GM13976 (cell line): ENCODE results near the gene WNK2.

Experiments
- DNase-seq: peaks from one replicate; pipeline ENCODE4 v3.0.0; 2012; ENCODE audit warnings: low spot score
- in situ Hi-C: fragments of 300-500 bp; cut with MboI; formaldehyde crosslinking; loops from one replicate; pipeline ENCODE4 v1.12.0; 2022; ENCODE audit warnings: low sequenced_read_pairs, mixed read lengths, inconsistent platforms; ENCODE audit not compliant: unreplicated experiment
- TF ChIP-seq, protein P1 (sequence below): IDR thresholded peaks from 2 replicates; pipeline ENCODE4 v1.5.1; 2012; ENCODE audit warnings: borderline replicate concordance, mild to moderate bottlenecking; ENCODE audit not compliant: insufficient read depth; ENCODE audit errors: extremely low read depth, missing control alignments, control extremely low read depth

The WNK2 gene

DNA sequence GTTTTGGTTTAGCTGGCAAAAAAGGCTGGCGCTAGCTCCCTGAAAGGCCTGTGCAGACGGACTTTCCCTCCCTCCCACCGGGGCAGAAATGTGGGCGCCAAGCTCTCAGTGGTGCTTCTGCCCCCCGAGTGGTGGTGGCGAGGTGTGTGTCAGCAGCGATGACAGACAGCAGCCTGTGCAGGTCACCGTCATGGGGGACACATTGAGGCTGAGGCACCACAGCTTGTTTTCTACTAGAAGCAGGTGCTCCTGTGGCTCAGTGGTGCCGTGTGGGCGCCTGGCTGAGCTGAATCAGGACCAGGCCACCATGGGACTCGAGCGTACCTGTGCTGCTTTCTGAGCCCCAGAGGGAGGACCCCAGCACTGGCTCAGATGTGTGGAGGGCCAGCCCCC lies 6.2 kb downstream of the WNK2 start:
- no peak for DNase-seq
- in situ Hi-C loops: no loop called here
- TF ChIP-seq, protein P1, sequence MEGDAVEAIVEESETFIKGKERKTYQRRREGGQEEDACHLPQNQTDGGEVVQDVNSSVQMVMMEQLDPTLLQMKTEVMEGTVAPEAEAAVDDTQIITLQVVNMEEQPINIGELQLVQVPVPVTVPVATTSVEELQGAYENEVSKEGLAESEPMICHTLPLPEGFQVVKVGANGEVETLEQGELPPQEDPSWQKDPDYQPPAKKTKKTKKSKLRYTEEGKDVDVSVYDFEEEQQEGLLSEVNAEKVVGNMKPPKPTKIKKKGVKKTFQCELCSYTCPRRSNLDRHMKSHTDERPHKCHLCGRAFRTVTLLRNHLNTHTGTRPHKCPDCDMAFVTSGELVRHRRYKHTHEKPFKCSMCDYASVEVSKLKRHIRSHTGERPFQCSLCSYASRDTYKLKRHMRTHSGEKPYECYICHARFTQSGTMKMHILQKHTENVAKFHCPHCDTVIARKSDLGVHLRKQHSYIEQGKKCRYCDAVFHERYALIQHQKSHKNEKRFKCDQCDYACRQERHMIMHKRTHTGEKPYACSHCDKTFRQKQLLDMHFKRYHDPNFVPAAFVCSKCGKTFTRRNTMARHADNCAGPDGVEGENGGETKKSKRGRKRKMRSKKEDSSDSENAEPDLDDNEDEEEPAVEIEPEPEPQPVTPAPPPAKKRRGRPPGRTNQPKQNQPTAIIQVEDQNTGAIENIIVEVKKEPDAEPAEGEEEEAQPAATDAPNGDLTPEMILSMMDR: no peak

DNA sequence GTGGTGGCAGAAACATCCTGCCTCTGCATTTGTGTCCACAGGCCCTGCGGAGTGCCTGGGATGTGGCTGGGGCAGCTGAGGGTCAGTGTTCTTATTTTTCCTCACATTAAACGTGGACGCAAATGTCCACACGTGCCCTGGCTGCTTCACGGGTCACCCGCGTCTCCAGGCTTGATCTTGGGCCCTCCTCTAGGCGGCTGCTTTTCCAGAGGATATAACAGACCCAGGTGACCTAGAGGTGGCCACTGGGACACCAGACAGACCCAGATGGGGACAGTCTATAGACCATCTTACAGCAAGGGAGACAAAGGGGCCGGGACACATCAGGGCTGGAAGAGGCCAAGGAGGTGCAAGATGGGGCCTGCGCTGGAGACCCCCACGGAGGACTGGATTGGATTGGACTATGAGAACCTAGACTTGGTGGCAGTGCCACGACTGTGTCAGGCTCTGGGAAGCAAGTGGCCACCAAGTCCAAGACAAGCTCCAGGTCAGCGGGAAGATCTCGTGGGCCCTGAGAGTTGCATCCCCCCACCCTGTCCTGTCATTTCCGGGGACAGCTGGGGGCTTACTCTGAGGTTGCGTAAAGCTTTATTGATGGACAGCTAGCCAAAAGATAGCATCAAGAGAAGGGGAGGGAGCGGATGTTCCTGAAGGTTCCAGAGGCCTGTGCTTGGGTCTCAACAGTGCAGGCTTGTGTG lies 6.9 kb downstream of the WNK2 start:
- no peak for DNase-seq
- TF ChIP-seq, protein P1: no peak
- in situ Hi-C loops: no loop called here

DNA sequence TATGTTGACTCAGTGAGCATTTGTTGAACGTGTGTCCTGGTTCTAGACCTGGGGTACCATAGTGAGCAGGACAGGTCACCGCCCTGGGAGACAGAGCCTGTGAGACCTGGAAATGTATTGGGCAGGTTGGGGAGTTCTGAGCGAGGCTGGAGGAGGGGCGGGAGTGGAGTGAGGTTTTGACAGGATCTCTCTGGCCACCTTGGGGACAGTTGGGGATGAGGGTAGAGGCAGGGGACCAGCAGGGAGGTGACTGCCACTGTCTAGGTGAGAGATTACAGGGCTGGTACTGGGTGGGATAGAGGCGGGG lies 7.4 kb downstream of the WNK2 start:
- TF ChIP-seq, protein P1: no peak
- in situ Hi-C loops: no loop called here
- DNase-seq: no peak

DNA sequence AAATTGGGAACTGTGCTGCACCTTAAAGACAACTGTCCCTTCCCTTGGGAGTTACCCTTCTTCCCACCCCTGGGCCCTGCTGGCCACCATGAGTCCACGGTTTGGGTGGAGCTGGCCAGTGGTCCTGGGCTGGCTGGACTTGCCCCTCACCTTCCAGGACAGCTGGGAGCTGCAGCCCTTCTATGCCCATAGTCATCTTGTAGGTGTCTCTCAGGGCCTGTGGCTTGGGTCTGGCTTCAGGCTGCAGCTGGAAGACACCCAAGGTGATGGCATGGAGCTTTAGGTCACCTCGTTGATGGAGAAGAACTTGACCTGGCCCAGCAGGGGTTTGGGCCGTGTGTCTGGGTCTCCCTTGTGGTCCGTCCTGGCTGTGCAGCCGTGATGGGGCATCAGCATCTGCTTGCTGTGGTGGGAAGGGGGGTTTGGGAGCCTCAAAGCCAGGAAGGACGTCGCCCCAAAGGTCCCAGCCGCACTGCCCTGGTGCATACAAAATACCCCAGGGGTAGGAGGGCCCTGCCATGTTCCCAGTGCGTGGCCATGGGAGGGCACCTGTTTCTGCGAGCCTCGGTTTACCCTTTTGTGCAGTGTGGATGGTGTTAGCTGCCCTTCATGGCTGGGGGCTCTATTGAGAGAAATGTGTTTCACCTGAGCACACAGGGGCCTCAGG lies 8.9 kb downstream of the WNK2 start:
- TF ChIP-seq, protein P1: no peak
- DNase-seq: no peak
- in situ Hi-C loops: no loop called here

DNA sequence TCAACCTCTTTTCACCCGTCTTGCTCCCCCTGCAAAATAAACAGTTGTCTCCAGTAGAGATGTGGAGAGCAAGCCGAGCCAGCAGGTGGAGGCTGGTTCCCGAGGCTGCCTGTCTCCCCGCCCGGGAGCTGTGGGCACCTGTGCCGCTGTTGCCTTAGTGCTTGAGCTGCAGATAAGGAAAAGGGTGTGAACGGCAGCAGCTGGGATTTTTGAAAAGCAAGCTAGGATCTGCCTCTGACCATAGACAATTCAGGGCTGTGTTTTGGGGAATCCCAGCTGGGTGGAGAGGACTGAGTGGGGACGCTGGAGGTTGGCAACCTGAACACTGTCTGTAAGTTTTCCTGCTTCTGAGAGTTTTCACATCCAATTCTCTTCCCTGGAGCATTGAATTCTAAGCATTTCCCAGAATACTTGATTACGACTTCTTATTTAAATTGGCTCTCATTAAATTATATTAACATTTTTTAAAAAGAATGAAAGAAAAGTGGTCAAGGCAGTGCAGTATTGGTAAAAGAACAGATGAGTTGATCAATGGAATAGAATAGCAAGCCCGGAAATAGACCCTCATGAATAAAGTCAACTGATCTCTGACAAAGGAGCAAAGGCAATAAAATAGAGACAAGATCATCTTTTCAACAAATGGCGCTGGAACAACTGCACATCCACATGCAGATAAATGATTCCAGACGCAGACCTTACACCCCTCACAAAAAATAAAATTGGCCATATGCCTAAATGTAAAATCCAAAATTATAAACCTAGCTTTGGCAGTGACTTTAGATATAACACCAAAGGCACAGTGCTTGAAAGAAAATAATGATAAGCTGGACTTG lies 9.7 kb downstream of the WNK2 start:
- no peak for DNase-seq
- TF ChIP-seq, protein P1: no peak
- in situ Hi-C loops: no loop called here

DNA sequence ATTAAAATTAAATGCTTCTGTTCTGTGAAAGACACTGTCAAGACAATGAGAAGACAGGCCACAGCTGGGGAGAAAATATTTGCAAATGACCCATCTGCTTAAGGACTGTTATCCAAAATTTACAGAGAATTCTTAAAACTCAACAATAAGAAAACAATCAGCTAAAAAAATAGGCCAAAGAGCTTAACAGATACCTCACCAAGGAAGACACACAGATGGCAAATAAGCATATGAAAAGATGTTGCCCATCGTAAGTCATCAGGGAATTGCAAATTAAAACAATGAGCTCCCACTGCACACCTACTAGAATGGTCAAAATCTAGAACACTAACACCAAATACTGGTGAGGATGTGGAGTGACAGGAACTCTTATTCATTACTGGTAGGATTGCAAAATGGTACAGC lies 10.3 kb downstream of the WNK2 start:
- DNase-seq: no peak
- TF ChIP-seq, protein P1: no peak
- in situ Hi-C loops: no loop called here
